Measurements from ENCODE around the gene EDC3. TPM values are rescaled to one million over a fixed set of nuclear protein-coding genes. Genes with fewer than 3 reads are reported as not detected.
A peak's percentile ranks its signal among the peaks of the same experiment; 100 is the strongest.
"Not testable (repeated sequence)": the region's sequence is repeated elsewhere in the genome, so short reads cannot be mapped to it uniquely, and the experiment has no call there.

EDC3 gene
- total RNA-seq, 3 donors from 2014 or later: 30.9 to 31.9 (median 31.6) TPM

DNA sequence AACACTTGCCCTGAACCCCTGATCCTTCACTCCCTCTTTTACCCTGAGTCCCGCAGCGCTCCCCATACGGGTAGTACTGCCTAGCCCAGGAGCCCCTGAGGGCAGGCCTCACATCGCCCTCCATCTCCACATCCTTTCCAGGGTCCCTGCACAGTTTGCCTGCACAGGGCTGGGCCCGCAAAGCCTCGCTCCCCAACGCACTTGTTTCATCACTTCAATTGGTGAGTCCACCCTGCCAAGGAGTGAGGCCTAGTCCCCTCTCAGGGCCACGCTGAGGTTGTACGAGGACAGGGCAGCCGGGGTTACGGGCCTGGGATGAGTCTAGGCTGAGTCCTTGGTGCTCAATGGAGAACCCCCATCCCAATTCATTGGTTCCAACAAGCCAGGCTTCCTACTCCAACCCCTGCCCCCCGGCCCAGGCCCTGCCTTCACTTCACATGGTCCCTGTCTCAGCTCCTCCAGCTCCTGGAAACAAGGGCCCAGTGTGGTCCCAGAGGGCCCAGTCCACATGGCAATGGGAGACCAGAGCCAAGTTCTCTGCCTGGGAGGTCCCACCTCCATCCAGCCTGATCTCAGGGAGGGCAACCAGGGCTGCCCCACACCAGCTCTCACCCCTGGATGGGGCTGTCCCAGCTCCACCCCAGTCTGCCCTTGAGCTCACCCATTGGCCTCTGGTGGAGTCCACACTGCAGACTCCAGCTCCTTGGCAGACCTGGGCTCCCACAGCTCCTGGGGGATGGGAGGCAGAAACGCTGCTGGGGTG lies 92.6 kb downstream of the EDC3 start:
- intact Hi-C loops (cut with DNase I, micrococcal nuclease): no loop called here
- Histone ChIP-seq H3K36me3 (ENCODE audit: low read depth) (no peaks in the 10 kb centered on the region), H3K4me1 (ENCODE audit: low read depth) (peaks cover 12% of the 10 kb centered on the region), H3K4me3 (no peak overlapping the region), H3K9me3 (no peaks in the 10 kb centered on the region)
- TF ChIP-seq, protein P1, sequence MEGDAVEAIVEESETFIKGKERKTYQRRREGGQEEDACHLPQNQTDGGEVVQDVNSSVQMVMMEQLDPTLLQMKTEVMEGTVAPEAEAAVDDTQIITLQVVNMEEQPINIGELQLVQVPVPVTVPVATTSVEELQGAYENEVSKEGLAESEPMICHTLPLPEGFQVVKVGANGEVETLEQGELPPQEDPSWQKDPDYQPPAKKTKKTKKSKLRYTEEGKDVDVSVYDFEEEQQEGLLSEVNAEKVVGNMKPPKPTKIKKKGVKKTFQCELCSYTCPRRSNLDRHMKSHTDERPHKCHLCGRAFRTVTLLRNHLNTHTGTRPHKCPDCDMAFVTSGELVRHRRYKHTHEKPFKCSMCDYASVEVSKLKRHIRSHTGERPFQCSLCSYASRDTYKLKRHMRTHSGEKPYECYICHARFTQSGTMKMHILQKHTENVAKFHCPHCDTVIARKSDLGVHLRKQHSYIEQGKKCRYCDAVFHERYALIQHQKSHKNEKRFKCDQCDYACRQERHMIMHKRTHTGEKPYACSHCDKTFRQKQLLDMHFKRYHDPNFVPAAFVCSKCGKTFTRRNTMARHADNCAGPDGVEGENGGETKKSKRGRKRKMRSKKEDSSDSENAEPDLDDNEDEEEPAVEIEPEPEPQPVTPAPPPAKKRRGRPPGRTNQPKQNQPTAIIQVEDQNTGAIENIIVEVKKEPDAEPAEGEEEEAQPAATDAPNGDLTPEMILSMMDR (IDR thresholded peaks at IDR 0.05): no peak
- ATAC-seq (no peak), DNase-seq (no peak)

DNA sequence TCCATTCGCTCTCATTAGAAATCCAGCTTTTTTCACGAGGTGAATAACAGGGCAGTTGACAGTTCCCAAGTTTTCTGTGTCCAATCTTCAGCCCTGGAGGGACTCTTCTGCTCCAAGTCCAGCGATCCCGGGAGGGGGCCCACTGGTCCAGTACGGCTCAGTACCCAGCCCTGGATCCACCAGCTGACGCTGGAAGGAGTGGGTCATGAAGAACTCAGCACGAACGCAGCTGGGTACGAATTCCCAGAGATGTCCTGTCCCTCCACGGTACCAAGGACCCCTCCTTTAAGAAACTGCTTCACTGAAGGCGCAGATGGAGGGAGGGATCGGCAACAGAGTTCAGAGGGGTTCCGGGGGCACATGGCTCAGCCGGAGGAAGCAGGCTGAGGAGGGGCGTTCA lies 96.7 kb downstream of the EDC3 start:
- no peaks in the 10 kb centered on the region for H3K9me3 ChIP-seq
- no peaks in the 10 kb centered on the region for H3K36me3 ChIP-seq (ENCODE audit: low read depth)
- TF ChIP-seq, protein P1 (IDR thresholded peaks at IDR 0.05): no peak
- peak overlapping the region; percentile 23 for H3K4me3 ChIP-seq
- intact Hi-C loops (cut with DNase I, micrococcal nuclease): no loop called here
- ATAC-seq (no peak), DNase-seq (no peak)
- H3K4me1 ChIP-seq (ENCODE audit: low read depth): peaks cover 15% of the 10 kb centered on the region

DNA sequence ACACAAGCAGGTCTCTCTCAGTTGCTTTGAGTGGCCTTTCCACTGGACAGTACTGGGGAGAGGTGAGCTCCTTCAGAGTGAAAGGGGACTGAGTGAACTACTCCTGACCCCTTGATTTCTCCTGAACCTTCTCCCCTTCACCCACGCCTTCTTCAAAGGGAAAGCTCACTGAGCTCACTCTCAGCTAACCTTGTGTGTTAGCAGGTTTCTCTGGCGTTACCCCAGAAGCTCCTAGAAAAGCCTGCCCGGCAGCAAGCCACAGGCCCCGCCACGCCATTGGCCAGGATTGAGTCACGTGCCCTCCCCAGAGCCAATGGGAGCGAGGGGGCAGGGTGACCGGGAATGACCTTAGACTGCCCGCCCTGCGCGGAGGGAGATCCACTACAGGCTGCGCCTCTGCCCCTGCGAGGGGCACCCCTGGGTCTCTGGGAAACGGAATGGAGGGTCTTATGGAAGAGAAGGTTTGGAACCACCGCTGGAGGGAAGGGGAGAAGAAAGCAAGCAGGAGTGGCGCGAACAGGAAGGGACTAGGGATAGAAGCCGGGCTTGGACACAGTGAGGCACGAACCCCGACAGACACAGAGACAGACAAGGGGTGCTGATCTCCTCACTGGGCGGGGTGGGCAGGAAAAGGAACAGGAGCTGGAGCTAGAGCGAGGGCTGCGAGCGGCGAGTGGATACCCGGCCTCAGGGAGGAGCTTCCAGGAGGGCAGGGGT lies 97.5 kb downstream of the EDC3 start:
- H3K9me3 ChIP-seq: no peaks in the 10 kb centered on the region
- peak overlapping the region; percentile 23 for H3K4me3 ChIP-seq
- H3K4me1 ChIP-seq (ENCODE audit: low read depth): peaks cover 15% of the 10 kb centered on the region
- intact Hi-C loops (cut with DNase I, micrococcal nuclease): no loop called here
- ATAC-seq (peak; percentile 98), DNase-seq (peak; percentile 95 to 98 (median 97))
- TF ChIP-seq, protein P1 (IDR thresholded peaks at IDR 0.05): no peak
- no peaks in the 10 kb centered on the region for H3K36me3 ChIP-seq (ENCODE audit: low read depth)

DNA sequence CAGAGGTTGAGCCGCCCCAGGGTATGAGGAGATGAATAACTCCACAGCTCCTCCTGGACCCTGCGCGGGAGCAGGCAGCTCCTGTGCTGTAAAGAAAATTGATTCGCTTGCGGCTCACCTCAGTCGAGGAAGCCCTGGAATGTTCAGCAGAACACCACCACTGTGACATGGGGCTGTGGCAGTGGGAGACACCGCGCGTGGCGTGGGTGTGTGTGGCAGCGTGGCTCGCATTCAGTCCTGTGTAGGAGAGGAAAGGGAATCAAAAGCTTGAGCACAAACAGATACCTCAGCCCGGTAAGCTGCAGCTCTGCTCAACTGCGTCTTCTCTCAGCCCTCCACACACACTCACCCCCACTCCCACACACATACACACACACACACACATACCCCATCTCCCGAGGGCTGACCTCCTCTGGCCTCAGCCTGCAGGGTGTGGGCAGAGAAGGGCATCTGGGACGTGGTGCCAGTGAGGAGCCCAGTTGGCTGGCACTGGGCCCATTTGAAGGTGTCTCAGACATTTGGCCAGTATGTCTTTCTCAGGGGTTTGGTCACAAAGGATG lies 98.6 kb downstream of the EDC3 start:
- H3K9me3 ChIP-seq; ATAC-seq; intact Hi-C loops (cut with DNase I, micrococcal nuclease): not testable (repeated sequence)

DNA sequence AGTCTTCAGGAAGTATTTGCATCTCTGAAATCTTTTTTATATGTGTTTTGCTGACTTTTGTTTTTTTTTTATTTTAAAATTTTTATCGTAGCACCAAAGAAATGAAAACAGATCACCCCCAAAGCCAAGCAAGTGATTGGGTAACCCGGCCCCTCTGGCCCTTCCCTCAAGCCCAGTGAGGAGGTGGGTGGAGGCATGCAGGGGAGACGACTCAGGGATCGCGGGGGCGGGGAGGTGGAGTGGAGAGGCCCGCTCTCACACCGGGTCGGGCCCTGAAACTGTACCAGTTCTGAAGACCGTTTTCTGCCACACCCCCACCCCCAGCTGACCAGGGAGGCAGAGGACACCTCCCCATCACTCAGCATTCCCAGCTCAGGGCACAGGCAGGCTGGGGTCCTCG lies 99.1 kb downstream of the EDC3 start:
- H3K4me3 ChIP-seq; H3K9me3 ChIP-seq; H3K36me3 ChIP-seq (ENCODE audit: low read depth); intact Hi-C loops (cut with DNase I, micrococcal nuclease); ATAC-seq; DNase-seq: not testable (repeated sequence)
- H3K4me1 ChIP-seq (ENCODE audit: low read depth): peaks cover 15% of the 10 kb centered on the region

More for the DNA sequence above, 98.6 kb downstream of the EDC3 start:
- not testable (repeated sequence) for DNase-seq; H3K4me3 ChIP-seq; H3K36me3 ChIP-seq (ENCODE audit: low read depth)
- peaks cover 15% of the 10 kb centered on the region for H3K4me1 ChIP-seq (ENCODE audit: low read depth)

DNA sequence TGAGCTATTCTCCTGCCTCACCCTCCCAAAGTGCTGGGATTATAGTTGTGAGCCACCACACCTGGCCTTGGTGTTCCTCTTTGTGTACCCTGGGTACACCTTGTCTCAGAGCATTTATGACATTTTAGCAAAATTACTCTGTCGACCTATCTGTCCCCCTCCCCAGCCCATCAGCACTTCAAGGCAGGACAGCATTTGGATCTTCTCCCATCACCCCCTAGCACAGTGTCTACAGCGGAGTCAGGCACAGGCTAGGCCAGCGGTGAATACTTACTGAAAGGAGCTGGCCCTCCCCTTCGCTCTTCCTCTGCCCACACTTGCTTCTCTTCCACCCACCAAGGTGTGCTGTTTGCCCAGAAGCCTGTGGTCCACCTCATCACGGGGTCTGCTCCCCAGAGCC lies 100.6 kb downstream of the EDC3 start:
- no peak for DNase-seq
- ATAC-seq: no peak
- Histone ChIP-seq H3K4me3 (no peak overlapping the region), H3K36me3 (ENCODE audit: low read depth) (no peaks in the 10 kb centered on the region), H3K4me1 (ENCODE audit: low read depth) (peaks cover 15% of the 10 kb centered on the region), H3K9me3 (no peaks in the 10 kb centered on the region)
- TF ChIP-seq, protein P1 (IDR thresholded peaks at IDR 0.05): no peak
- intact Hi-C loops (cut with DNase I, micrococcal nuclease): no loop called here

Measured in mucosa of descending colon (tissue), 3 donors.